Osteocyte (in vitro differentiated cells): ENCODE measurements around the gene TCN2. TPM values are rescaled to one million over a fixed set of nuclear protein-coding genes. Genes with fewer than 3 reads are reported as not detected.

Source experiments
- DNase-seq: peaks from one replicate; pipeline ENCODE4 v3.0.0; 2021; ENCODE audit warnings: mixed read lengths; ENCODE audit not compliant: unreplicated experiment; ENCODE audit errors: extremely low spot score
- H3K27ac Mint-ChIP-seq: one replicate; pipeline ENCODE4 v1.8.0; 2021; ENCODE audit warnings: mild to moderate bottlenecking, mixed read lengths; ENCODE audit not compliant: unreplicated experiment
- H3K27me3 Mint-ChIP-seq: one replicate; pipeline ENCODE4 v1.8.0; 2021; ENCODE audit warnings: mixed read lengths; ENCODE audit not compliant: unreplicated experiment
- H3K36me3 Mint-ChIP-seq: one replicate; pipeline ENCODE4 v1.8.0; 2021; ENCODE audit warnings: mixed read lengths; ENCODE audit not compliant: unreplicated experiment
- H3K4me1 Mint-ChIP-seq: one replicate; pipeline ENCODE4 v1.8.0; 2021; ENCODE audit warnings: mixed read lengths; ENCODE audit not compliant: unreplicated experiment
- H3K4me3 Mint-ChIP-seq: one replicate; pipeline ENCODE4 v1.8.0; 2021; ENCODE audit warnings: mild to moderate bottlenecking, moderate library complexity, mixed read lengths; ENCODE audit not compliant: unreplicated experiment
- H3K9me3 Mint-ChIP-seq: one replicate; pipeline ENCODE4 v1.8.0; 2021; ENCODE audit warnings: mixed read lengths; ENCODE audit not compliant: unreplicated experiment
- CTCF ChIP-seq: fragments of 200-600 bp; sonication (generic); IDR thresholded peaks from 2 replicates; pipeline ENCODE4 v1.5.0; 2021; ENCODE audit warnings: antibody characterized with exemption, mild to moderate bottlenecking, moderate library complexity
- total RNA-seq: library from RNA; stranded (reverse); gene quantifications from 2 replicates; pipeline ENCODE4 v1.2.1, GENCODE V29; 2021

Gene TCN2
- total RNA-seq, 1 donor from 2014 or later, result 57.7 TPM

DNA sequence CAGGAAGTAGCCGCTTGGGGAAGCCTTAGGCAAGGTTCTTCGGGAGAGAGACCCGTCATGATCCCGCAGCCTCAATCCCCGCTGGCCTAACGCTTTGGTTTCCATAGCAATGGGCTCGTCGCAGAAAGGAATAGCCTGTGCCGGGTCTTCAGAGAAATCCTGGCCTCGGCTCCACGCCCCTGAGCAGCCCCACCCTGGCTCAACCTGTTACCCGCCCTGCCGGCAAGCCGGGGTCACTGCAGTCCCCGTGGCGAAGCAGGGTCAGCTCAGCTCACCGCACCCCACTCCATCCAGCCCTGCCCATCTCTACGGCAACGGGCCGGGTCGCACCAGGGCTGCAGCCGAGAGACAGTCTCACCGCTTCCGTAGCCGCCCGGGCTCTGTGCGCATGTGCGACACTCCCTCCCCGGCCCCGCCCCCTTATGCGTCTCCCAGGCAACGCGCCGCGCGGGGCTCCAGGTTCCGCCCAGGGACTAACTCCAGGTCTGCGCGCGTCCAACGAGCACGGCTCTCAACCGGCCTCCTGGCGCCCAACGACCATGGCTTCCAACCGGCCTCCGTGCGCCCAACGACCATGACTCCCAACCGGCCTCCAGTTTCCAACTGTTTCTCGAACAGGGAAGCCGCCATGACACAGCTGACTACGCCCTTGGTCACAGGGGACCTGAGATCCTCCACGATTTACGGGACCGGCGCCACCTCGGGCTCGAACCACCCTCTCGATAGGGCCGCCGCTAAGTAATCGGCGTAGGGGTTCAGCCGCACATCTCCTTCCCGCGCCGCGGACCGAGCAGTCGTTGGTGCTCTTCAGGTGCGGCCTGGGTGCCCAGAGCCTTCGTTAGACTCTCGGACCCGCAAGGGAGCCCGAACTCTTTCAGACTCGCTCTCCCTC lies 60.8 kb downstream of the TCN2 start, which contains the start of gene DUSP18:
Gene DUSP18, minus strand, starts transcription at position 382 of the 892 bp plus-strand sequence. CDS start 3,872 bp downstream, outside the sequence.
- peak within 1 kb of the TSS; percentile 98 for H3K4me3 Mint-ChIP-seq
- H3K9me3 Mint-ChIP-seq, result no peaks in the 10 kb centered on the region
- peak; percentile 36 for TF ChIP-seq CTCF
- H3K27me3 Mint-ChIP-seq, result no peaks in the 10 kb centered on the region
- H3K36me3 Mint-ChIP-seq, result peaks cover 15% of the 10 kb centered on the region
- DNase-seq, result peak; percentile 98
- peak within 1 kb of the TSS; percentile 89 for H3K27ac Mint-ChIP-seq
- peaks cover 14% of the 10 kb centered on the region for H3K4me1 Mint-ChIP-seq

GRCh38 chr22:30668386-30668710 lies 61.4 kb downstream of the TCN2 start:
- DNase-seq, result no peak
- H3K4me3 Mint-ChIP-seq, result peak overlapping the region; percentile 98
- H3K27ac Mint-ChIP-seq, result peak overlapping the region; percentile 89
- H3K4me1 Mint-ChIP-seq, result peaks cover 14% of the 10 kb centered on the region
- no peaks in the 10 kb centered on the region for H3K9me3 Mint-ChIP-seq
- peaks cover 9% of the 10 kb centered on the region for H3K36me3 Mint-ChIP-seq
- TF ChIP-seq CTCF, result no peak
- no peaks in the 10 kb centered on the region for H3K27me3 Mint-ChIP-seq

DNA sequence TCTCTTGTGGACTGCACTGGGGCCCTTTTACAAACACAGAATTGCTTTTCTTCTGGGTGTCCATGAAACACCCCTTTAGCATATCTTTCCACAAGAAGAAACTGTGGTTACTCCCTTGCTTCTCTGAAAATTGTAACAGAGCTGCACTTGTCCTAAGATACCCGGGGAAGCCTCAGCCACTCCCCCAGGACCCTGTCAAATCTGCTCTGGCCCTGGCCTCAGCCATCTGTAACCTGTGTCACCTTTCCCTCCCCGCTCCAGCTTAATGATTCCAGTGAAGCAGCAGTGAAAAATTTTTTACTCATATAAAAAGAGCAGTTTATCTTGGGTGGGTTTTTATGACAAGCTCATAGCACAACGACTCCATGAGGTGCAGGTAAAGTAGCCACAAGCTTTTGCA lies 64.1 kb downstream of the TCN2 start:
- no peaks in the 10 kb centered on the region for H3K9me3 Mint-ChIP-seq
- H3K36me3 Mint-ChIP-seq, result no peaks in the 10 kb centered on the region
- no peak for DNase-seq
- peaks cover 14% of the 10 kb centered on the region for H3K4me1 Mint-ChIP-seq
- H3K27me3 Mint-ChIP-seq, result peaks cover 7% of the 10 kb centered on the region
- H3K4me3 Mint-ChIP-seq, result no peak overlapping the region
- TF ChIP-seq CTCF, result no peak
- H3K27ac Mint-ChIP-seq, result no peak overlapping the region

- Mint-ChIP-seq H3K4me3 (no peak overlapping the region), H3K4me1 (peaks cover 6% of the 10 kb centered on the region), H3K27ac (no peak overlapping the region), H3K36me3 (no peaks in the 10 kb centered on the region), H3K27me3 (peaks cover 18% of the 10 kb centered on the region), H3K9me3 (no peaks in the 10 kb centered on the region)
- TF ChIP-seq CTCF, result no peak
- DNase-seq, result no peak
These were observed 66.2 kb downstream of the TCN2 start for GRCh38 chr22:30673136-30673535.

GRCh38 chr22:30674482-30674881 lies 67.5 kb downstream of the TCN2 start:
- Mint-ChIP-seq H3K4me3 (no peak overlapping the region), H3K9me3 (no peaks in the 10 kb centered on the region), H3K27me3 (peaks cover 24% of the 10 kb centered on the region), H3K4me1 (peaks cover 1% of the 10 kb centered on the region), H3K36me3 (no peaks in the 10 kb centered on the region), H3K27ac (no peak overlapping the region)
- TF ChIP-seq CTCF, result no peak
- no peak for DNase-seq
